HG02763 (cell line): Measurements from ENCODE around the gene KLF13.

ENCODE experiments used
- ATAC-seq: cut with Tn5 transposase; IDR thresholded peaks from one replicate; pipeline ENCODE4 v1.9.1; 2021; ENCODE audit warnings: mild to moderate bottlenecking, moderate library complexity; ENCODE audit not compliant: unreplicated experiment

Gene KLF13

DNA sequence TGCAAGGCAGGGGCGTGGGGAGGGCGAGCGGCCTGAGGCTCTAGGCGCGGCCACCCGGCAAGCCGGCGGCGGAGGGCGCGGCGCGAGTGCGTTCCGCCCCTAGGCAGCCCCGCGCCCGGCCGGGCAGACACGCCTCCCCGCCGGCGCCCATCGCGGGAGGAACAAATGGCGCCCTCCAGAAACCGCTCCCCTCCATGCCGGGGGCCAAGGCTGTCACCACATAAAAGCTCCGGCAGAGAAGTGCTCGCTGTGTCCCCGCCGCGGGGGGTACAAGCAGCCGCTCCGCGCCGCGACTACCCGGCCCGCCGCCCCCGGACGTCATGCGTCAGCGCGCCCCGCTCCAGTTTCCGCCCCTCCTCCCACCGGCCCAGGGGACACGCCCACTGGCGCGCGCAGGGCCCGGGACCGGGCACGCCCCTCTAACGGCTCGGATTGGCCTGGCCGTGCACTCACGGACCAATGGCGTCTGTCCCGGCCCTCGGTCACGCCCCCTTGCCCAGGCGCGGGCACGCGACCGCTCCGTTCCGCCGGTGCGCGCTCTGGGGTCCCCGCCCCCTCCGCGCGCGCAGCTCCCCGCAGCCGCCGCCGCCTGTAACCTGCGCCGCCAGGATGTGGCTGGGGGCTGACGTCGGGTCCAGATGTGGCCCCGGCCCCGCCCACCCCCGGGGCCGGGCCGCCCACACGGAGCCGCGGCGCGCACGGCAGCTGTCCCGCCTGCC, at the start of gene KLF13:
KLF13 (plus strand) TSS at position 680 of the 719 bp plus-strand sequence. CDS start 378 bp downstream, outside the sequence.
- ATAC-seq, result peak; percentile 61

DNA sequence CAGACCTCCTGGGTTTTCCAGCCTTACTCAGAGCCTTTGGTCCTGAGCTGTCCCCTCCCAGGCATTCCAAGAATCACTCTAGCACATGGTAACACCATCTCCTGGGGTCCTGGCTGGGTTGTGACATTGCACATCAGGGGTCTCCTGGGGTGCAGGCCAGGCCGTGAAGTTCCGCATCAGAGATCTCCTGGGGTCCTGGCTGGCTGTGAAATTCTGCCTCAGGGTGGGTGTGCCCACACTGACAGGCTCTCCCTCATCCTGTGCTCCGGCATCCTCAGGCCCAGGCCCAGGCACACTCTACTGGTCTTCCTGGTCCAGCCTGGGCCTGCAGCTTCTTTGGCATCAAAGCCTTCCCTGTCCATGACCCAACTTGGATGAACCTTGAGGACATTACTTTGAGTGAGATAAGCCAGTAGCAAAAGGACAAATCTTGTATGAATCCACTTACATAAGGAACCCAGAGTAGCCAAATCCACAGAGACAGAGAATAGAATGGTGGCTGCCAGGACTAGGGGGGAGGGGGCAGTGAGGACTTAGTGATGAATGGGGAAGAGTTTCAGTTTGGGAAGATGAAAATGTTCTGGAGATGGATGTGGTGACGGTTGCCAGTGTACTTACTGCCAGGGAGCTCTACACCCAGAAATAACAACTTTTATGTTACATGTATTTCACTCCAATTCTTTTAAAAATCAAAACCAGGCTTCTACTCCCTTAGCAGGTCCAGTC, 49.1 kb upstream of the KLF13 start:
- ATAC-seq, result no peak

DNA sequence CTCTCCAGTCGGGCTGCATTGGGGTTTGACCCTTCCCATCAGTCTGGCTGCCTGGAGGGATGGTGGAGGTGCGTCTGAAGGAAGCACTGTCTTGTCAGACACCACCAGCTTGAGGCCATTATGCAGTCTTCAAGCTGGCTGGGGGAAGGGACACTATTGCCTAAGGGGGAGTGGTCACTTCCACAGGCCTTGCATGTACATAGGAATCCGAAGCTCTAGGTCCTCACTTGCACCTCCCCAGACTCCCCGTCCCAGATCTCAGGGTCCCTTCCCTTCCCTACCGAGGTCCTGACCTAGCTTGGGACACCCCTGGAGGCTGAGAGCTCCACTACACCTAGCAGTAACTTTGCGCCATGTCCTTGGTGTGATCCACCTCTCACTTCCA, 48.6 kb upstream of the KLF13 start:
- ATAC-seq, result no peak

DNA sequence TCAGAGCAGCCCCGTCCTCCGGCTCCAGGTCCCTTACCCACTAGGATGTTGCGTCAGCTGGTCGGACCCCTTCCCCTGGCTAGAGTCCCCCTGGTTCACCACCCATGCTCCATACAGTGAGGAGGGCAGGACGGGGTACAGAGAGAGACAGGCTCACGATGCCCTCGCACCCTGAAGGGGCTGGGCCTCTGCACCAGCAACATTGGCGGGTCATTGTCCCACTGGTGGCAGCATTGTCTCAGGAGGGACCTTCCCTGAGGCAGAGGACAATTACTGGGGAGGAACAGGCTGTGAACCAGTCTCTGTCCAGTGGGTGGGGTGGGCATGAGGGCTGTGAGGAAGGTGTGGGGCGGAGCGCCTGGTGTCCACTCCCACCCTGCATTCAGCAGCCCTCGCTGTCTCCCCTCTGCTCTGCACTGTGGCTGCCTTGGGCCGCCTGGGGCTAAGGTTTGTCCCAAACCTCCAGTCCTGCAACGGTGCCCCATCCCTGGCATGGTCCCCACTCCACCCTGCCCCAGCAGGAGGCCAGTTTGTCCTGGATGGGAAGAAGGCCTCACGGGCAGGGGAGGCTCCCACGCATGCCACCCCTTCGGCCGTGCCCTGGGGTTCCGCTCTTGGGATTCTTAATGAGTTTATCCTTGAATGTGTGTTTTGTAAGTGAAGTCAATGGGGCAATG, 48.0 kb upstream of the KLF13 start:
- no peak for ATAC-seq

DNA sequence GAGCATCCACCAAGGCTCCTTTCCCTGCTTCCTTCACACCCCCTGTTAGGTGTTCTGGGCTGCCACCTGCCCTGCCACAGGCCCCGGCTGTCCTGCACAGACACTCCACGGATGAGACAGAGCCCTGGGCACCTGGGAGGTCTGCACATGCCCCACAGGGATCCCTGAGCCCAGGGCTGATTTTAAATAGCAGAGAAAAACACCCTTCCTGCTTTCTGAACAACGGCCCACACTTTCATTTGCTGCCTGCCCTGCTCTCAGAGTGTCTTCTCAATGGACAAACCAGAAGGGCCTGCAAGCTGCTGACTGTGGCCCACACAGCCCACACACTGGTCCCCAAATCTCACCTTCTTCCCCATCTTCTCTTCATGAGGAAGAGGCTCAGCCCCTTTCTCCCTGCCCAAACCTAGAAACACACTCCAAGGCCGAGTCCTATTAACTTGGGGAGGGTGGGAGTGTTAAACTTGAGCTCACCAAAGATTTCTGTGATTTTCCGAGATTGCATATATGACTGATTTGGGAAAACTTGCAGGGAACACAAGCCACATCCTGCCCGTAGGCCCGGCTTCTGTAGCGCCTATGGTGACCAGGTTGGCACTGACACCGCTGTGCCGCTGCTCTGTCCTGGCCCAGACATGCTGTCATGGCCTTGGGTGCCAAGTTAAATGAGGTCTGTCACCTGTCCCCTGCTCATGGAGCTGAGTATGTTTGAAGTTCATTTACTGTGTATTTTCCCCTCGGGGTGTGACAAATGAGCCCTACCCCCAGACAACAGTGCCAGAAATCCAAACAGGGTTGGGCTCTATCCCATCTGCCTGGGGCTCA, 47.2 kb upstream of the KLF13 start:
- ATAC-seq, result no peak

DNA sequence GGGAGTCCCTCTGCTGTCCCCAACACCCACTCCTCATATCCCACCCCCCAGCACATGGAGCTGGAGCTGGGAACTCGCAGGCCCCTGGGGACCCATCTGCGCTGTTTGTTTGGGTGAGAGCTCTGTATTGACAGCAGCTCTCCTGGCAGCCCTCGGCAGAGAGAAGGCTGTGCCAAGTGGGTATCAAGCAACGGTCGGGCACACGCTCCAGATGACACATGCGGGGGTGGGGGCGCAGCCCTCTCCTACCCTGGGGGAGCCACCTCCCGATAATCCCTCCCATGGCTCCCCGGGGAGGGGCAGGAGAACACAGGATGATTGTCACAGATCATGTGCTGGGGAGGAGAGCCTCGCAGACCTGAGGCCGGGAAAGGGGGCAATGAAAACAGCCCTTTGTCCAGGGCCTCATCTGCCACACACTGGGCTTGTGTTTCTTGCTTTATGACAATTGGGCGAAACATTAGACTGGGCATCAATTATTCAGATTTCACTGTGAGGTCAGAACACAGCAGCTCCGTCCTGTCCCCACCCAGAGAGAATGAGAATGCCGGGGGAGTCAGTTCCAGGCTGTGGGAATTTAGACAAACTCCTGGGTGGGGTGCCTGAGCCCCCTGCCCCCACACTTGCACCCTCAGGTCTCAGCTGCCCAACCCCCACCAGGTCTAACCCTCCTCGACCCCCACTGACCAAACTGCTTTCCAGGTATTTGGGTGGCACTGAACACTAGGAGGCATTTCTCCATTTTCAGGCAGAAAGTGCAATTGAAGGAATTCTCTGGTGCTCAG, 46.4 kb upstream of the KLF13 start:
- ATAC-seq, result no peak

DNA sequence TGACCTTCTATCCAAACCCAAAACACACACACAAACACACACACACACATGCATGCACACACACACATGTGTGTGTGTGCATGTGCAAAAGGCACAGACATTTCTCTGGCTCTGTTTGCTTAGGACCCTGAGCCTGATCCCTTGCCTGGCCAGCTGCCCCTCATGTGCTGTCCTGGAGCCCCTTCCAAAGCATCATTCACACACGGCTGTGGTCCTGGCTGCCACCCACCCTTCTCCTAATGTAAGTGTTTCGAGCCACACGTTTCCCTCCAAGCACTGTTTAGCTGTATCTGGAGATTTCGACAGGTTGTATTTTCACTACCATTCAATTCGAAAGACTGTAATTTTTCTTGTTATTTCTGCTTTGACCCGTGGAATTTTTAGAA, 45.8 kb upstream of the KLF13 start:
- no peak for ATAC-seq

DNA sequence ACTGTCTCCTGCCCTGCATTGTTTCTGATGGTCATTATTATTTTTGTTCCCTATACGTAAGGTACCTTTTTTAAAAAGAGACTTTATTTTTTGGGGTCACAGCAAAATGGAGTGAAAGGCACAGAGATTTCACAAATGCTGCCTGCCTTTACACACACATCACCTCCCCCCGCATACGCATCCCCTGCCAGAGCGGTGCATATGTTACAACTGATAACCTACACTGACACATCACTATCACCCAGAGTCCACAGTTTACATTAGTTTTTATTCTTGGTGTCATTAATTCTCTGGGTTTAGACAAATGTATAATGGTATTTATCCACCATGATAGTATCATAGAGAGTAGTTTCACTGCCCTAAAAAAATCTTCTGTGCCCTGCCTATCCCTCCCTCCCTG, 43.6 kb upstream of the KLF13 start:
- ATAC-seq, result no peak

DNA sequence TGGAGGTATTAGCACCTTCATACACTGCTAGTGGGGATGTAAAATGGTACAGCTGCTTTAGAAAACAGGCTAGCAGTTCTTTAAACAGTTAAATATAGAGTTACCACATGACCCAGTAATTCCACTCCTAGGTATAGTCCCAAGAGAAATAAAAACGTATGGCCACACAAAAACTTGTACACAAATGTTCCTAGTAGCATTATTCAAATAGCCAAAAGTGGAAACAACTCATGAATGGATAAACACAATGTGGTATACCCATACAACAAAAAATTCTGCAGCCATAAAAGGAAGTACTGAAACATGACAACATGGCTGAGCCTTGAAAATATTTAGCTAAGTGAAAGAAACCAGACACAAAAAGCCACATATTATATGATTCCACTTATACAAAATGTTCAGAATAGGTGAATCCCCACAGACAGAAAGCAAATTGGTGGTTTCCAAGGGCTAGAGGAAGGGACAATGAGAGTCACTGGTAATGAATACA, 40.8 kb upstream of the KLF13 start:
- ATAC-seq, result peak; percentile 76

DNA sequence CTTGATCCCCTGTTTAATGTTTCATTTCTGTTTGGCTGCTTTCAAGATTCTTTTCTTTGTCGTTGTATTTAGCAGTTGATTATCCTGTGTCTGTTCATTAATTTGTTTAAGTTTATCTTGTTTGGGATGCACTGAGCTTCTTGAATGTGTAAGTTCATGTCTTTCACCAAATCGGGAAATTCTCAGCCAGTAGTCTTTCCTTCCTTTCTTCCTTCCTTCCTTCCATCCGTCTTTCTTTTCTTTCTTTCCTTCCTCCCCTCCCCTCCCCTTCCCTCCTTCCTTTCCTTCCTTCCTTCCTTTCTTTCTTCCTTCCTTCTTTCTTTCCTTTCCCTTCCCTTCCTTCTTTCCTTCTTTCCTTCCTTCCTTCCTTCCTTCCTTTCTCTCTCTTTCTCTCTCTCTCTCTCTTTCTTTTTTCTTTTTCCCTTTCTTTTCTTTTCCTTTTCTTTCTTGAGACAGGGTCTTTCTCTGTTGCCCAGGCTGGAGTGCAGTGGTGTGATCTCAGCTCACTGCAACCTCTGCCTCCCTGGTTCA, 35.5 kb upstream of the KLF13 start:
- no peak for ATAC-seq

DNA sequence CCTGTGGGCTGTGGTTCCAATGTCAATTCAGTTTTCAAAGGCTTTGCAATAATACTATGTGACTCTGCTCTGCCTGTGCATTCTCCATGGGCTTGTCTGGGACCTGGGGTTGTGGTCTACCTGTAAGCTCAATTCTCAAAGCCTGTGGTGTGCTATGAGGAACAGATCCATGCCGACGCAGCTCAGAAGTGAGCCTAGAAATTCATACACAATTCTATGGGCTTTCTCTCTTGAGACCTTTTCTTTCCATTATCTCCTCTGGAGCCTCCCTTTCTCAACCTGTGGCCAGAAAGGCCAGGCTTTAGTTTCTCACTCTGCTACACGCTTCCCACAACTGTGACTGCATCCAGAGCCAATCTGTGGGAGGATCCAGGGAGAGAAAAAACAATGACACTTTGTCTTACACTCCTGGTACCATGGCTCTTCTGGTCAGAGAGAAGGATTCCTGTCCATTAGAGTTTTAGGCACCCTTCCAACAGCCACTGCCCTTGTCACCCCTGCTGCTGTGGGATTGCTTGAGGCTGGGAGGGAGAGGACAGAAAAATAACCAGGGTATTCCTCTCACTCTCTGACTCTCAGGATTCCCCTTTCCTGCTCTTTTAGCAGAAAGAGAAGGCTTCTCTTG, 34.1 kb upstream of the KLF13 start:
- ATAC-seq, result no peak

DNA sequence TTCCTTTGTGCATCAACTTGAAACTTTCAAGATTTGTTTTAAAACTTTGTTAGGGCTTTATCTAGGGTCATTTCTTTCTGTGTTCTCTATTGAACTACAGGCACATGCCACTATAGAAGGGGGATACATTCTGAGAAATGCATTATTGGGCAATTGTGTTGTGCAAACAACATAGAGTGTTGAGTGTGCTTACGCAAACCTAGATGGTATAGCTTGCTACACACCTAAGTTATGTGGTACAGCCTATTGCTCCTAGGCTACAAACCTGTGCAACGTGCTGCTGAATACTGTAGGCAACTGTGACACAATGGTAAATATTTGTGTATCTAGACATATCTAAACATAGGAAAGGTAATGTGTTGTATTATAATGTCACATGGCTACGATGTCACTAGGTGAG, 33.0 kb upstream of the KLF13 start:
- no peak for ATAC-seq

DNA sequence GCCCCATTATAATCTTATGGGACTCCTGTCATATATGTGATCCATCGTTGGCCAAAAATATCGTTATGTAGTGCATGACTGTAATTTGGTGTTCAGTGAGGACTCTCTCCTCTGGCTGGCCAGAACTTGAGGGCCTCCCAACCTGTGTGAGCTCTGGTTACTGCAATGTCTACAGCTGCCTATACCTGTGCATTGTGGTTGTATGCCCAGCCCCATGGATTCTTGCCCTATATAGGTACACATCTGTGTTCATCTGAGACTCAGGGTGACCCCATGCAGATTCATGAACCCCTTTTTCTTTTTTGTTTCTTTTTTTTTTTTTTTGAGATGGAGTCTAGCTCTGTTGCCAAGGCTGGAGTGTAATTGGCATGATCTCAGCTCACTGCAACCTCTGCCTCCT, 32.6 kb upstream of the KLF13 start:
- no peak for ATAC-seq

DNA sequence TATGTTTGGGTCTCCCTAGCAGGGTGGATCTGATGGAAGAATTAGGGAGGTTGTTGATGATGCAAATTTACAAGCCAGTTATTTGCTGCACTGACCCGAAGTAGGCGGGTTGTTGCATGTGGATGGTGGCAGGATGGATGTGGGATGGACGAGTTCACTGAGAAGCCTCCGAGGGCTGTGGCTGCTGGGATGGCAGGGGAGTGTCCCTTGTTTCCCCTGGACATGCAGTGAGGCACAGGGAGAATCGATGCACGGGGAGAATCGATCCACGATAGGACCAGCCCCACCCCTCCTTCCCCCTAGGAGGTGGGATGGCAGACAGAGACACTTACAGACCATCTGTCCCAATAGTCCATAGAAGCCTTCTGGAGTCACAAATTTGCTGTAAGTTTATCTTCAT, 31.0 kb upstream of the KLF13 start:
- no peak for ATAC-seq

DNA sequence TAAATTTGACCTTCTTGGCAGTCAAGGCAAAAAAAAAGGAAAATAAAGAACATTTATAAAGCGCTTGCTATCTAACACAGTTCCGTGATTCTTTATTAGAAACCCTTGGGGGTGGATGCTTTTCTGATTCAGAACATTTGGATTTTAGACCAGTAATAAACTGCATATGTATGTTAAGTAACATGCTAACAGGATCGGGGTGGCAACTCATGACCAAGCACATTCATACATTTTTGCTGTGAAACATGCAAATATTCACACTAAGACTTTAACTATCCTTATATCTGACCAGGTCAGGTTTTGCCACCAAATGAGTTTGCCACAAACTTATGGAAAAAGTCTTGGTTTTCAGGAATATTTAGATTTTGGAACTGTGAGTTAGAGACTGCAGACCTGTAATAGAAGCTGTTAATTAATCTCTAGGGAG, 30.4 kb upstream of the KLF13 start:
- no peak for ATAC-seq

DNA sequence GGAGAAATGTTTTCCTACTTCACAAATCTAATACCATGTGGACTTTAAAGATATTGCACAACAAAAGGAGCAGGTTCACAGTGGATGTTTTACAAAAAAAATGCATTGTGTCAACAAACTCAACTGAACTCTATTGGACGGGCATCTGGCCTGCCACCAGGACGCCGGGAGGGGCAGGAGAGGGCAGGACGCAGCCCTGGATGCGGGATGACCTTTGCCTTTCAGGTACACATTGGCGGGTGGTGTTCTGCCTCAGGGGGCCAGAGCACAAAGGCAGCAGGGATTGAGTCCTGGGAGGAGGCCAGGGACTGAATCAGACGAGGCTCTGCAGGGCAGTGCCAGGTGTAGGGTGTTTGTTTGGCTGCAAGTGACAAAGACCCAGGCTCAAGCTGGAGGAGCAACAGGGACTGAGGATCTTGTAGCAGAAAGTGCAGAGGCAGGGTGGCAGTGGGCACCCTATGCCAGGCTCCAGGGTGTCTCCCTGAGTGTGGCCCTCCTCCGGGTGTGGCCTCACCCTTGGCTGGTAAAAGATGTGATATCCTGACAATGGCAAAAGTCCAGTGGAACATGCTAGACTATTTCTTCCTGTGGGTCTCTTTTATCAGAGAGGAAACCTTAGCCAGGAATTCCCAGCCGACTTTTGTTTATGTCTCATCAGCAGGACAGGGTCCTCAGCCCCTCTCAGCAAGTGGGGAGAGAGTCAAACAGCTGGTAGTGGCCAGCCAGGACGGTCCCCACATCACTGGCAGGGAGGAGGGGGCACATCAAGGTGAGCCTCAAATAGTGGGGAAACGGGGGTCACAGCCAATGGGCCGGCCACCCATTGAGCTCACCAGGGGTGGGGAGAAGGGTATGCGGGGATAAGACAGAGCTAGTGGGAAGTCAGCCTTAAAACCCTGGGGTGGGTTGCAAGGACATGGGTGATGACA, 29.7 kb upstream of the KLF13 start:
- no peak for ATAC-seq

DNA sequence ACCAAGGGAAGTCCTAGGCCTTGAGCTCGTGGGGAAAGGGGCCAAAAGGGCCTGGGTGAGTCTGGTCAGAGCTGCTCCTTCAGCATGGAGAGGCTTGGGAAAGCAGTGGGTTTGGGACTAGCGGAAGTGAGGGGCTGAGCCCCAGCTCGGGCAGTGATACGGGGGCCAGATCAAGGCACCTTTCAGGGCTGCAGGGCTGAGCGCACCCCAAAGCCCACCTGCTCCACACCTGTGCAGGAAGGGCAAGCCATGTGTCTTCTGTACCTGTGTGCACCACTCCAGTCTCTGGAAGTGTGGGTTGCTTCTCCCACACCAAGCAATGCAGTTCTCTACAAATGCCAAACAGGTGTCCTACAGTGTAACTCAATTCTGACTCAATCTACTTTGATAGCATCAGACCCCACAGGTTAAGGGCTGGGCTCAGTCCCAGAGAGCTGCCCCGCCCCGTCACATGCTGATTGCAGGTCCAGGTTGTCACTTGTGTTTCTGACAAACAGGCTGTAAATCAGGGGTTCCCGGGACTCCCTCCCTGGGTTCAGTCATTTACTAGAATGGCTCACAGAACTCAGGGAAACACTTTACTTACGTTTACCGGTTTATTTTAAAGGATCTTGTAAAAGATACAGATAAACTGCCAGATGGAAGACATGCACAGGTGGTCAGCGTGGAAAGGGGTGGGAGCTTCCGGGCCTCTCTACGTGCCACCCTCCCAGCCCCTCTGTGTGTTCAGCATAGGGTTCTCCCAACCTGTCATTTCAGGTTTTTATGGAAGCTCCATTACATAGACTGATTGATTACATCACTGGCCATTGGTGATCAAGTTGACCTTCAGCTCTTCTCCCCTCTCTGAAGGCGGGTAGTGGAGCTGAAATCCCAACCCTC, 28.8 kb upstream of the KLF13 start:
- ATAC-seq, result no peak
